ENCODE measurements around the gene MS4A18.

DNA sequence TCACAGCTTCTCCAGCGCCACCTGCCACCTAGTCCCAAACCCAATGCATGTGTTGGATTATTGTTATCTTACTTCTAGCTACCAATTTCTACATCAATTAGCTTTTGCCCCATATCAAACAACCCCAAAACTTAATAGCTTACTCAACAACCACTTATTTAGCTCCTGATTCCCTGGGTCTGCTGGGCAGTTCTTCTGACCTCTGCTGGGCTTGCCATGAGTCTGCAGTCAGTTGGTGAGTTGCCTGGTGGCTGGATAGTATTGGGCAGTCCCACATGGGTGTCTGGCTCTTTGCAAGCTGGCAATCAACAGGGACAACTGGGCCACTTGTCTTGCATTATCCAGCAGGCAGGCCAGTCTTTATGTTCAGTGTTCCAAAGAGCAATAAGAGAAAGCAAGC, 18.5 kb downstream of the MS4A18 start:
- TF ChIP-seq GATA2 (IDR thresholded peaks at IDR 0.05; ENCODE audit: low read depth, low read length): no peak
- no peak for TF ChIP-seq GATA3 (IDR thresholded peaks at IDR 0.05; ENCODE audit: low read depth, low read length)
